Lower leg skin (tissue), 4 donors: Measurements from ENCODE around the gene ODC1. TPM values are rescaled to one million over a fixed set of nuclear protein-coding genes. Genes with fewer than 3 reads are reported as not detected.

Experiments used
- DNase-seq, 2 donors: peaks; one replicate each; pipeline ENCODE4 v3.0.0-alpha.2; 2019; ENCODE audit warnings: low spot score in 2 of 2
- H3K4me3 ChIP-seq: fragments of 200-600 bp; sonication (generic); 2 replicates; pipeline ENCODE4 v1.5.1; 2017; ENCODE audit warnings: mild to moderate bottlenecking, low read depth; ENCODE audit not compliant: poor library complexity, severe bottlenecking
- POLR2A ChIP-seq, 2 donors: fragments of 450-650 bp; IDR thresholded peaks; one replicate each; pipeline ENCODE4 v1.6.1; 2016 to 2017; ENCODE audit warnings: antibody characterized with exemption in 2 of 2, mild to moderate bottlenecking in 1 of 2, moderate library complexity in 1 of 2
- WGBS, 2 donors: methylation state at CpG; one replicate each; pipeline ENCODE4 v1.1.5; 2018; 5-methylcytosine and 5-hydroxymethylcytosine counted together
- intact Hi-C: fragments of 100-400 bp; cut with DNase I; formaldehyde crosslinking; loops from one replicate; pipeline ENCODE4 v1.15.0; 2023; ENCODE audit warnings: low total_unique reads
- total RNA-seq, 4 donors: library from RNA; depleted of rRNA; stranded (reverse); fragments of >200 nt; gene quantifications; one replicate each; pipeline ENCODE4 v1.1.0, GENCODE V29; 2016
- TF ChIP-seq, protein P1 (sequence below), 3 donors: fragments of 450-650 bp; IDR thresholded peaks; one replicate each; pipeline ENCODE4 v1.5.1; 2016; ENCODE audit warnings: antibody characterized with exemption in 3 of 3, mild to moderate bottlenecking in 3 of 3, moderate library complexity in 2 of 3

The ODC1 gene
- total RNA-seq, 4 donors from 2014 or later: 11.5 to 19.7 (median 17.8) TPM

DNA sequence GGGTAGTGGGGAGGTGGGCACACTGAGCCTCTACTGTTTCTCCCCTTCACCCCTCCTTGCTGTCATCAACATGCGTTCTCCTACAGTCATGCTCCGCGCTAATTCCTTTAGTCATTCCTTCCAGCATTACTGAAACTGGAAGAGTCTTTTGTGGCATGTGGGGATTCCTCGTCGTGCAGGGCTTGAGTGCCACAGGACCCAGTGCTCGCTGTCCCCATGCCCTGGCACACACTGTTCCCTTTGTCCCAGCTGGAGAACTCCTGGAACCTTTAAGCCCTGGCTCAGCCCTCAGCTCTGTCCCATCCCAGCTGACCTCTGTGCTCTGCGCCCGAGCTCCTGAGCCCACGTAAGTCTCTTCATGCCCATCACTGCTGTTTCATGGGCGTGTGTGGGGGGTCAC, 42.1 kb downstream of the ODC1 start:
- 50 to 54% methylated on average over 10 of the region's 10 CpGs for WGBS, 2 donors
- intact Hi-C loops: no loop called here
- no peak for DNase-seq
- no peak overlapping the region for H3K4me3 ChIP-seq
- TF ChIP-seq, protein P1, sequence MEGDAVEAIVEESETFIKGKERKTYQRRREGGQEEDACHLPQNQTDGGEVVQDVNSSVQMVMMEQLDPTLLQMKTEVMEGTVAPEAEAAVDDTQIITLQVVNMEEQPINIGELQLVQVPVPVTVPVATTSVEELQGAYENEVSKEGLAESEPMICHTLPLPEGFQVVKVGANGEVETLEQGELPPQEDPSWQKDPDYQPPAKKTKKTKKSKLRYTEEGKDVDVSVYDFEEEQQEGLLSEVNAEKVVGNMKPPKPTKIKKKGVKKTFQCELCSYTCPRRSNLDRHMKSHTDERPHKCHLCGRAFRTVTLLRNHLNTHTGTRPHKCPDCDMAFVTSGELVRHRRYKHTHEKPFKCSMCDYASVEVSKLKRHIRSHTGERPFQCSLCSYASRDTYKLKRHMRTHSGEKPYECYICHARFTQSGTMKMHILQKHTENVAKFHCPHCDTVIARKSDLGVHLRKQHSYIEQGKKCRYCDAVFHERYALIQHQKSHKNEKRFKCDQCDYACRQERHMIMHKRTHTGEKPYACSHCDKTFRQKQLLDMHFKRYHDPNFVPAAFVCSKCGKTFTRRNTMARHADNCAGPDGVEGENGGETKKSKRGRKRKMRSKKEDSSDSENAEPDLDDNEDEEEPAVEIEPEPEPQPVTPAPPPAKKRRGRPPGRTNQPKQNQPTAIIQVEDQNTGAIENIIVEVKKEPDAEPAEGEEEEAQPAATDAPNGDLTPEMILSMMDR (IDR thresholded peaks at IDR 0.05): no peak
- TF ChIP-seq POLR2A (IDR thresholded peaks at IDR 0.05): no peak

DNA sequence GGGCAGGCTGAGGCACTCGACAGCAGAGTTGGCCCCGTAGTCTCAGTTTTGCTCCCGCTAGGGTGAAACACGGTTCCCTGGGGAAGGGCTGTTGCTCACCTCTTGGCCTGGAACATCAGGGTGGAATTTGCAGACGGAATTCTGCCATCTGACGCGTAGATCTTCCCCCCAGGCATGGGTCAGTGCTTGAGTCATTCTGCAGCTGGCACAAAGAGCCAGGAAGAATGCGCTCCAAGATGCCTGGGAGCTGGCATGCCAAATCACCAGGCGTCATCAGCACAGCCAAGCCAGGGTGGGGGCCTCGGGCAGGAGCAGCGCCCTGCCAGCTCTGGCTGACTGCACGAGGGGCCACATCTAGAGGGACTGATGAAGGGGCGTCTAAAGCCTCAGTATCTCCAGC, 42.7 kb downstream of the ODC1 start:
- intact Hi-C loops: no loop called here
- TF ChIP-seq, protein P1 (IDR thresholded peaks at IDR 0.05): no peak
- no peak for TF ChIP-seq POLR2A (IDR thresholded peaks at IDR 0.05)
- WGBS, 2 donors: 26 to 38% methylated on average over 10 to 11 of the region's 13 CpGs
- peak; percentile 55 to 91 for DNase-seq
- H3K4me3 ChIP-seq: no peak overlapping the region

GRCh38 chr2:10404324-10405143, 43.6 kb downstream of the ODC1 start:
- intact Hi-C loops: no loop called here
- no peak overlapping the region for H3K4me3 ChIP-seq
- no peak for DNase-seq
- WGBS, 2 donors: 39 to 42% methylated on average over 19 to 20 of the region's 20 CpGs
- TF ChIP-seq, protein P1 (IDR thresholded peaks at IDR 0.05): no peak
- no peak for TF ChIP-seq POLR2A (IDR thresholded peaks at IDR 0.05)

- WGBS, 2 donors: 68 to 73% methylated on average over 8 of the region's 8 CpGs
- no peak overlapping the region for H3K4me3 ChIP-seq
- no peak for TF ChIP-seq POLR2A (IDR thresholded peaks at IDR 0.05)
- TF ChIP-seq, protein P1 (IDR thresholded peaks at IDR 0.05): no peak
- no peak for DNase-seq
- intact Hi-C loops: no loop called here
These were observed 45.4 kb downstream of the ODC1 start for GRCh38 chr2:10402653-10403215.

DNA sequence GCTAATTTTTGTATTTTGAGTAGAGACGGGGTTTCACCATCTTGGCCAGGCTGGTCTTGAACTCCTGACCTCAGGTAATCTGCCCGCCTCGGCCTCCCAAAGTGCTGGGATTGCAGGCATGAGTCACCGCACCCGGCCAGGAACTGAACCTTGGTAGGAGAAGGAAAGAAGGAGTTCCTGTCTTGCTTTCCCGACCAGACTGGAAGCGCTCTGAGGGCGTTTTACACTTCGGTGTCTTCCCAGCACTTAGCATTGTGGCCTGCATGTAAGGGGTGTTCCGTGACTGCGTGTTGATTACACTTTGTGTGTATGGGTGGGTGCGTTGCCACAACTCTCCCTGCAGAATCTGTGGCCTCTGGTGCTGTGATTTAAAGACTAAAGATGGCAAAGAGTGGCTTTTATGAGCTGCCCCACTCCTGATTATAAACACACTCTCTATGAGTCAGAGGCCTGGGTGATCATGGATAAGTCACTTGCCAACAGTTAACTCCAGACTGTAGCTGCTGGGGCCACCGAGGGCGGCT, 46.0 kb downstream of the ODC1 start:
- DNase-seq: no peak
- intact Hi-C loops: no loop called here
- WGBS, 2 donors: 74 to 79% methylated on average over 14 of the region's 14 CpGs
- no peak for TF ChIP-seq POLR2A (IDR thresholded peaks at IDR 0.05)
- TF ChIP-seq, protein P1 (IDR thresholded peaks at IDR 0.05): no peak
- no peak overlapping the region for H3K4me3 ChIP-seq
